Keratinocyte (primary cell): ENCODE data around the gene IL1RAP.

ENCODE experiments used
- CTCF ChIP-seq, 3 experiments: IDR thresholded peaks in 1 of 3; conservative IDR thresholded peaks in 1 of 3; optimal IDR thresholded peaks in 1 of 3; 2 replicates in 2 of 3; 3 replicates in 1 of 3; pipeline versions ENCODE3 to v1.5.1; 2011; ENCODE audit warnings: low read length in 3 of 3, mild to moderate bottlenecking in 3 of 3, moderate library complexity in 2 of 3, control low read depth in 1 of 3, inconsistent platforms in 1 of 3; ENCODE audit not compliant: insufficient read depth in 2 of 3; ENCODE audit errors: extremely low read depth in 1 of 3
- EZH2 ChIP-seq: IDR thresholded peaks from one replicate; pipeline ENCODE4 v1.6.1; 2012; ENCODE audit warnings: inconsistent platforms, mild to moderate bottlenecking, low read length, moderate library complexity

- TF ChIP-seq CTCF (optimal IDR thresholded peaks at IDR 0.05 in 1 of 3, IDR thresholded peaks at IDR 0.05 in 1 of 3, conservative IDR thresholded peaks at IDR 0.05 in 1 of 3; ENCODE audit: extremely low read depth in 1 of 3, insufficient read depth in 2 of 3, low read length in 3 of 3) (no peak), EZH2 (no peak)
These were observed 23.3 kb downstream of the IL1RAP start for GRCh38 chr3:190537146-190537545.
